ENCODE data around the gene NAA38. TPM values are rescaled to one million over a fixed set of nuclear protein-coding genes. Genes with fewer than 3 reads are reported as not detected.

NAA38 gene
- total RNA-seq, 1 donor from 2014 or later: 120 TPM

- no peak for DNase-seq (ENCODE audit: low read depth, low spot score)
Observed at GRCh38 chr17:7852919-7853690, 4.3 kb downstream of the NAA38 start.

DNA sequence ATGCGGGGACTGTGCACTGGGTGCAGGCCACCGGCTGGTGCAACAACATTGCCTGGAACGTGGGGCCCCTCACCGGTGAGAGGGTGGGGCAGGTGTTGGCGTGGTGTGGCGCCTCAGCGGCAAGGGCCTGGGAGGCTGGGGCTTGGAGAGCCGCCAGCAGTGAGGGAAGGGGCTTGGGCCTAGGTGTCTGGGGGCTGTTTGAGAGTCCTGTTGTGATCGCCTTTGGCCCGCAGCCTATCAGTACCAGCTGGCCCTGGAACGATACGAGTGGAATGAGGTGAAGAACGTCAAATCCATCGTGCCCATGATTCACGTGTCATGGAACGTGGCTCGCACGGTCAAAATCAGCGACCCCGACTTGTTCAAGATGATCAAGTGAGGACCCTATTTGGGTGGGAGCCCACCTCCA is 5.1 kb downstream of the NAA38 start:
- DNase-seq (ENCODE audit: low read depth, low spot score): no peak

DNA sequence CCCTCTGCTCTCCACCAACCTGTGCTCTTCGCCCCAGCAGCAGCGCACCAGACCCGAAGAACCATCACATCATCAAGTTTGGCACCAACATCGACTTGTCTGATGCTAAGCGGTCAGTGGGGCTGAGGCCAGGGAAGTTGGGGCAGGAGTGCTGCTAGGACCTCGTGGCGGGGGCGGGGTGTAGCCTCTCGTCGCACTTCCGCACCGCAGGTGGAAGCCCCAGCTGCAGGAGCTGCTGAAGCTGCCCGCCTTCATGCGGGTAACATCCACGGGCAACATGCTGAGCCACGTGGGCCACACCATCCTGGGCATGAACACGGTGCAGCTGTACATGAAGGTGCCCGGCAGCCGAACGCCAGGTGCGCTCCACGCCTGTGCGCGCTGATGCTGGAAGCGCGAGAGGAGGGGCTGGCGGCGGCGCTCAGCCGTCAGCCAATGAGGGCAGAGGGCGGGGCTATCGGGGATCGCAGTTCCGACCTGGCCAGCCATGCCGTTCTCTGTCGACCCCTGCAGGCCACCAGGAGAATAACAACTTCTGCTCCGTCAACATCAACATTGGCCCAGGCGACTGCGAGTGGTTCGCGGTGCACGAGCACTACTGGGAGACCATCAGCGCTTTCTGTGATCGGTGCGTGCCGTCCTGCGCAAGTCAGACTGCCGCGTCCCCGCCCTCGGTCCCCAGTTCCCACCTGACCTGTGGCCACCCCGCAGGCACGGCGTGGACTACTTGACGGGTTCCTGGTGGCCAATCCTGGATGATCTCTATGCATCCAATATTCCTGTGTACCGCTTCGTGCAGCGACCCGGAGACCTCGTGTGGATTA is 5.7 kb downstream of the NAA38 start:
- DNase-seq (ENCODE audit: low read depth, low spot score): no peak

GRCh38 chr17:7850701-7851437 is 6.5 kb downstream of the NAA38 start:
- no peak for DNase-seq (ENCODE audit: low read depth, low spot score)

DNA sequence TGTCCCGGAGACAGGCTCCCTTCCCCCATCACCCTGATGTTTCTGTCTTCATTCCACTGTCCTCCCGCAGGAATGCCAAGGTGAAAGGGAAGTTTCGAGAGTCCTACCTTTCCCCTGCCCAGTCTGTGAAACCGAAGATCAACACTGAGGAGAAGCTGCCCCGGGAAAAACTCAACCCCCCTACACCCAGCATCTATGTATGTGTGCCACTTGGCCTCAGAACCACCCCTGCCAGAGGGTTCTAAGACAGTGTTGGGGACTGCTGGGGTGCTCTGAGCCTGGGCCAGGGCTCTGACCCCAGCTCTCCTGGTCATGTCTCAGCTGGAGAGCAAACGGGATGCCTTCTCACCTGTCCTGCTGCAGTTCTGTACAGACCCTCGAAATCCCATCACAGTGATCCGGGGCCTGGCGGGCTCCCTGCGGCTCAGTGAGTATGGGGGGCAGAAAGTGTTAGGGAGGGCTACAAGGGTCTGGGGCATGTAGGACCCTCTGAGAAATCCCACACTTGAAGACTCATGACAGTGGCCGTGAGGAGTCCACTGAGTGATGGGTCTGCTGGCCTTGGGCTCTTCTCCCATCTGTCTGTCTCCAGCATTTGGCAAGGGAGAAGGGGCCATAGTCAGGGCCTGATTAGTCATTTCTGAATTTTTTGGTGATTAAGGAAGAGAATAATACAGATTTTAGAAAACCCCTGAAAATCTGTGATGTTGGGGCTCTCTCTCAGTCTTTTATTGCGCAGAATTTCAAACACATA is 7.4 kb downstream of the NAA38 start:
- no peak for DNase-seq (ENCODE audit: low read depth, low spot score)

DNA sequence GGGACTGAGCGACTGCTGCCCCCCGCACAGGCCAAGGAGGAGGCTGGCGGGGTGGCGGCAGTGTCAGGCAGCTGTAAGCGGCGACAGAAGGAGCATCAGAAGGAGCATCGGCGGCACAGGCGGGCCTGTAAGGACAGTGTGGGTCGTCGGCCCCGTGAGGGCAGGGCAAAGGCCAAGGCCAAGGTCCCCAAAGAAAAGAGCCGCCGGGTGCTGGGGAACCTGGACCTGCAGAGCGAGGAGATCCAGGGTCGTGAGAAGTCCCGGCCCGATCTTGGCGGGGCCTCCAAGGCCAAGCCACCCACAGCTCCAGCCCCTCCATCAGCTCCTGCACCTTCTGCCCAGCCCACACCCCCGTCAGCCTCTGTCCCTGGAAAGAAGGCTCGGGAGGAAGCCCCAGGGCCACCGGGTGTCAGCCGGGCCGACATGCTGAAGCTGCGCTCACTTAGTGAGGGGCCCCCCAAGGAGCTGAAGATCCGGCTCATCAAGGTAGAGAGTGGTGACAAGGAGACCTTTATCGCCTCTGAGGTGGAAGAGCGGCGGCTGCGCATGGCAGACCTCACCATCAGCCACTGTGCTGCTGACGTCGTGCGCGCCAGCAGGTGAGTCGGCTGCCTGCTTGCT is 8.1 kb downstream of the NAA38 start:
- DNase-seq (ENCODE audit: low read depth, low spot score): no peak

DNA sequence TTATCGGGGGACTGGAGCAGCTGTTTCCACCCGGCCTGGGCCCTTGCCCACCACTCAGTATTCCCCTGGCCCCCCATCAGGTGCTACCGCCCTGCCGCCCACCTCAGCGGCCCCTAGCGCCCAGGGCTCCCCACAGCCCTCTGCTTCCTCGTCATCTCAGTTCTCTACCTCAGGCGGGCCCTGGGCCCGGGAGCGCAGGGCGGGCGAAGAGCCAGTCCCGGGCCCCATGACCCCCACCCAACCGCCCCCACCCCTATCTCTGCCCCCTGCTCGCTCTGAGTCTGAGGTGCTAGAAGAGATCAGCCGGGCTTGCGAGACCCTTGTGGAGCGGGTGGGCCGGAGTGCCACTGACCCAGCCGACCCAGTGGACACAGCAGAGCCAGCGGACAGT is 8.6 kb downstream of the NAA38 start:
- DNase-seq (ENCODE audit: low read depth, low spot score): no peak

DNA sequence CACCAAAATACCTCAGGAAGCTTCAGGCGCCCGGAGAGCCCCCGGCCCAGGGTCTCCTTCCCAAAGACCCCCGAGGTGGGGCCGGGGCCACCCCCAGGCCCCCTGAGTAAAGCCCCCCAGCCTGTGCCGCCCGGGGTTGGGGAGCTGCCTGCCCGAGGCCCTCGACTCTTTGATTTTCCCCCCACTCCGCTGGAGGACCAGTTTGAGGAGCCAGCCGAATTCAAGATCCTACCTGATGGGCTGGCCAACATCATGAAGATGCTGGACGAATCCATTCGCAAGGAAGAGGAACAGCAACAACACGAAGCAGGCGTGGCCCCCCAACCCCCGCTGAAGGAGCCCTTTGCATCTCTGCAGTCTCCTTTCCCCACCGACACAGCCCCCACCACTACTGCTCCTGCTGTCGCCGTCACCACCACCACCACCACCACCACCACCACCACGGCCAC is 9.2 kb downstream of the NAA38 start:
- no peak for DNase-seq (ENCODE audit: low read depth, low spot score)

DNA sequence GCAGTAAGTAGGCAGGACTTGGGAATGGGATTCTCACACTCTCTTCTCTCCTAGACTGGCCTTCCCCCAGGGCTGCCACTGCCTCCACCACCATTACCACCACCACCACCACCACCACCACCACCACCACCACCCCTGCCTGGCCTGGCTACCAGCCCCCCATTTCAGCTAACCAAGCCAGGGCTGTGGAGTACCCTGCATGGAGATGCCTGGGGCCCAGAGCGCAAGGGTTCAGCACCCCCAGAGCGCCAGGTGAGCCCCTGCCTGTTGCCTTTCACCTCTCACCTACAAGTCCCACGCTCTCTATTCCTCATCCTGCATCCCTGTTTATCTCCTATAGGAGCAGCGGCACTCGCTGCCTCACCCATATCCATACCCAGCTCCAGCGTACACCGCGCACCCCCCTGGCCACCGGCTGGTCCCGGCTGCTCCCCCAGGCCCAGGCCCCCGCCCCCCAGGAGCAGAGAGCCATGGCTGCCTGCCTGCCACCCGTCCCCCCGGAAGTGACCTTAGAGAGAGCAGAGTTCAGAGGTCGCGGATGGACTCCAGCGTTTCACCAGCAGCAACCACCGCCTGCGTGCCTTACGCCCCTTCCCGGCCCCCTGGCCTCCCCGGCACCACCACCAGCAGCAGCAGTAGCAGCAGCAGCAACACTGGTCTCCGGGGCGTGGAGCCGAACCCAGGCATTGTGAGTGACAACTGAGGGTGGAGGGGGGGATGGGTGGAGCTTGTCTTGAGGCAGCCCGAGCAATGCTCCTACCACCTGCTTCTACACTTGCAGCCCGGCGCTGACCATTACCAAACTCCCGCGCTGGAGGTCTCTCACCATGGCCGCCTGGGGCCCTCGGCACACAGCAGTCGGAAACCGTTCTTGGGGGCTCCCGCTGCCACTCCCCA is 10.3 kb downstream of the NAA38 start:
- DNase-seq (ENCODE audit: low read depth, low spot score): no peak

- DNase-seq (ENCODE audit: low read depth, low spot score): no peak
Observed at GRCh38 chr17:7846063-7846735, 11.2 kb downstream of the NAA38 start.

GRCh38 chr17:7845359-7846062 is 11.8 kb downstream of the NAA38 start:
- no peak for DNase-seq (ENCODE audit: low read depth, low spot score)

DNA sequence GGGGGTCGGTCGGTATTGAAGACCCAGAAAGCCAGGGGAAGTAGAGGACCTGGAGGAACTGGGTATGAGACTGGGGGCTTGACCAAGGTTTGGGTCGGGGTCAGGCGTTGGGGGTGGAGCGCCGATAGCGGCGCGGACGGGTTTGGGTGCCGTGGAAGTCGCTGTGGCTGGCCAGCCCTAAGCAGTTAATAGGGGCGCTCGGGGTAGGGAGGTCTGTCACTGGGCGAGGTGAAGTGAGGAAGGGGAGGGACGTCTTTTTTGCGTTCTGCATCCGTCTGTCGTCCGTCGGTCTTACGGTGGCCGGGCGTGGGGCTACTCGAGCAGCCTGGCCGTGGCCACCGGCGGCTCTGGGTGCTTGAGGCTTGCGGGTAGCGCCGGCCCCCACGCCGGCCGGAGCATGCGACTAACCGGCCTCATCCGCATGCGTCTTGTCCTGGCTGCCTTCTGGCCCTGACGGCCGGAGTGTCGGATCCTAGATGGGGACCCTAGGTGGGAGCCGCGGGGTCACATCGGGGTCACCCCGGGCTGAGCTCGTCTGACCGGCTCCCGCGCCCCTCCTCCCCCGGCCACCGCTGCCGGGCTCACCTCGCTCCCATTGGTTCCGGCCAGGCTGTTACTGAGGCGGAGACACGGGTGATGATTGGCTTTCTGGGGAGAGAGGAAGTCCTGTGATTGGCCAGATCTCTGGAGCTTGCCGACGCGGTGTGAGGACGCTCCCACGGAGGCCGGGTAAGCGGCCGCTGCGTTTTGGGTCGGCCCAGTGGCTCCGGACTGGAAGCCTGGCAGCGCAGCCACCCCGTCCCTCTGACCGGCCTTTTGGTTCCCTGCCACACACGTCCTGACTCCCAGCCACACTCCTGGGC is 12.8 kb downstream of the NAA38 start:
- DNase-seq (ENCODE audit: low read depth, low spot score): peak; percentile 87

GRCh38 chr17:7843536-7844291 is 13.6 kb downstream of the NAA38 start:
- DNase-seq (ENCODE audit: low read depth, low spot score): peak; percentile 78

- DNase-seq (ENCODE audit: low read depth, low spot score): no peak
Observed at GRCh38 chr17:7843257-7843535, 14.2 kb downstream of the NAA38 start.

DNA sequence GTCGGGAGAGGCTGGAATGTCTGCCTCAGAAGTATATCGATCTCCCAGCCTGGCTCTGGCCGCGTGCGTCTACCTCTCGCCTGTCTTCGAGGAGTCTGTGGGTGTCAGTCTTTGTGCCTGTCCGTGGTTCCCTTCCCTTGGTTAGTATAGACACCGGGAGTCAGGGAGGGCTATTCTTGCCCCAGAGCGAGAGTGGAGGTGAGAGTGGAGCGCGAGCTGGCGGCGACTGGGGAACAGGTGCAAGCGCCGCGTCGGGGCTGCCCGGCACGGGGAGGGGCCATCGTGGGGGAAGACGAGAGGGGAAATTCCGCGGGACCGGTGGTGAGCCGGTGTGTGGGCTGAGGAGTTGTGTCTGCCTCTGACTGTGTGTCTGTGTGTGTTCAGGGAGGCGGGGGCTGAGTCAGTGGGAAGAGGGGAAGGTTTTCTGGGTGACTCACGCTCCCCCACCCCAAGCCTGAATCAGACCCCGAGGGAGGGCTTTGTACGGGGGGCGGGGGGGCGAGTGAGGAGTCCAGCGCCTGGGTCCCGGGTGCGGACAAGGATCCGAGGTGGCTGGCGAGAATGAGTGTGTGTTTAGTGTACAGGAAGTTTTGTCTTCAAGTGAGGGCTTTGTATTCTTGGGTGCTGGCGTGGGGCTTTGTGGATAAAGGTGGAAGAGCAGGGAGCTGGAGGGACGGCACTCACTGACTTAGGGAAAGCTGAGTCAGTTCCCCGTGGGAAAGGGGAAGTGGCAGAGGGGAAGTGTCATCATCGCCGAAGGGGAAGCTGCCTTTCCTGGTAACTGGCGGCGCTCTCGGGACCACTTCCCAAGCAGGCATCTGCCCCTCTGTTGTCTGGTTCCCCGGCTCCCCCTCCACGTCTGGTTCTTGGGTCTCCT is 14.7 kb downstream of the NAA38 start:
- DNase-seq (ENCODE audit: low read depth, low spot score): peak; percentile 90

DNA sequence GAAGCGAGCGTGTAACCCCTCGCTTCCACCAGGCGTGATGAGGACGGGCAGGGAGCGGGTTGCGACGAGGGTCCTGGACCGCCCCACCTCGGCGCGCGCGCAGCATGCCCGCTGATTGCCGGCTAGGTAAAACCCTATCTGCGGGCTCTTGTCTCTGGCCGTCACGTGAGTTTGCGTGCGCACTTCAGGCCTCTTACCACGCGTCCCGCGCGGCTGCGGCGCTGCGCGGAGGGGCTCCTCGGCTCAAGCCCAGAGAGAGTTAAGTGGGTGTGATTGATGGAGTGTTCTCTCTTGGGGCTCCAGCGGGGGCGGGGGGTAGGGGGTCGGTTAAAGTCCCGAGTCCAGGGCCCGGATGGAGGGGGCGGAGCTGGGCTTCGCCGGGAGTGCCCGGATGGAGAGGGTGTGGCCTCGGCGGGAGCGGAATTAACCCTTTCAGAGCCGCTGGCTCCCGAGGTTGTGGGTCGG is 15.4 kb downstream of the NAA38 start:
- DNase-seq (ENCODE audit: low read depth, low spot score): no peak

Measured in pulmonary artery endothelial cell (primary cell).